ELF-1 (cell line): ENCODE results near the gene SNX25.
A peak's percentile ranks its signal among the peaks of the same experiment; 100 is the strongest.
"Not testable (repeated sequence)": the region's sequence is repeated elsewhere in the genome, so short reads cannot be mapped to it uniquely, and the experiment has no call there.

Experiments
- DNase-seq: peaks from one replicate; pipeline ENCODE4 v3.0.0-alpha.2; 2016; ENCODE audit warnings: low read depth, low spot score

SNX25 gene

DNA sequence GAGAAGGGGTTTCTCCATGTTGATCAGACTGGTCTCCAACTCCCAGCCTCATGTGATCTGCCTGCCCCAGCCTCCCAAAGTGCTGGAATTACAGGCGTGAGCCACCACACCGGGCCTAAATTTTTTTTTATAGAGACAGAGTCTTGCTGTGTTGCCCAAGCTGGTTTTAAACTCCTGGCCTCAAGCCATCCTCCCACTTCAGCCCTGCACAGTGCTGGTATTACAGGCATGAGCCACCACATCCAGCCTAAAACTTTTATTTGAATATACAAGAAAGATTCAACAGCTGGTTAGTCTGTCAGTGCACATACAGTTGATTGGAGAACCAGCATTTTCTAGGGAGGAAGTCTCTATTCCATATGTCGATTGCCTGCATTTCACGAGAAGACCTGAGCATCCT lies 95.1 kb downstream of the SNX25 start:
- DNase-seq: no peak

DNA sequence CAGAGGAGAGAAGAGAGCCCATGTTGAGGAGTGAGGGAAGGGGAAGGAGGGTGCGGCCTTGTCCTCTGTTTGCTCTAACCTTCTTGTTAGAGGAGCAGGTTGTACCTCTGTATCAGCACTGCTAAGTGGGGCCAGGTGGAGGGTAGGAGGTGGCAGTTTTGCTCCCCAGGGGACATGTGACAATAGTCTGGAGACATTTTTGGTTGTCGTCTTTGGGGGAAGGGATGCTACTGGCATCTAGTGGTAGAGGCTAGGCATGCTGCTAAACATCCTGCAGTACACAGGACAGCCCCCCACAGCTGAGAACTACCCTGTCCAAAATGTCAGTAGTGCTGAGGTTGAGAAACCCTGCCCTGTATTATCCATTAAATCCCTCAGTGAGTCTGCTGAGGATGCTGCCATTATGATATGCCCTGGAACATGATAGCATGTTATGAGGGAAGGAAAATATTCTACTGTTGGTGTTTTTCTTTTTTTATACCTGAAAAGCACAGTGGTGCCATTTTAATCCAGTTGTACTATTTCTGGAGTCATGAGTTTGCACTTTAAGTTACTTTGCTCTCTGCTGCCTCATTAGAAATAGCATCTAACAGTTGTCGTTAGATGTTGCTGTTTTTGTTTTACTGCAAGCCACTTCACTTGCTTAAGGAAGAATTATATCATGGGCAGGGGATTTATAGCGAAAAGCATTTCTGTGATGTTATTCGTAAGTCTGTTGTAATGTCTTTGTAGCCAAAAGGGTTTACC lies 95.7 kb downstream of the SNX25 start:
- peak; percentile 72 for DNase-seq

DNA sequence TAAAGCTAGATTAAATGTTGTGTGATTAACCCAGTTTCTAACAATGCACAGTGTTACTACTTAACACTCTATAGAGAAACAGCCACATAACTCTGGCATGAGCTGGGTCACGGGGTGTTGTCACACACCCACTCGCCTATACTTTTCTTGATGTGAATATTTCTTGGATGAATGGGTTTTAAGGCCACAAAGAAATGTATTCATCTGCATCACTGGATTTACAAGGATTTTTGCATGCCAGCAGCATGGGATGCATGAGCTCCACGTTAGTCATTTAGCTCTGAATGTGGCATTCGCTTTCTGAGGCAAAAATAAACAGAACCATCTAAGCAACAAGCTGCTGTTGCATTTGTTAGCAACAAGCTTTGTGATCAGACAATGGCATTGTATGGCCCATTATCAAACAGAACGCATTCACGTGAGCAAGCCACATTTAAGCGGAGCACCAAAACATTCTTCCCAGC lies 96.6 kb downstream of the SNX25 start:
- peak; percentile 26 for DNase-seq

DNA sequence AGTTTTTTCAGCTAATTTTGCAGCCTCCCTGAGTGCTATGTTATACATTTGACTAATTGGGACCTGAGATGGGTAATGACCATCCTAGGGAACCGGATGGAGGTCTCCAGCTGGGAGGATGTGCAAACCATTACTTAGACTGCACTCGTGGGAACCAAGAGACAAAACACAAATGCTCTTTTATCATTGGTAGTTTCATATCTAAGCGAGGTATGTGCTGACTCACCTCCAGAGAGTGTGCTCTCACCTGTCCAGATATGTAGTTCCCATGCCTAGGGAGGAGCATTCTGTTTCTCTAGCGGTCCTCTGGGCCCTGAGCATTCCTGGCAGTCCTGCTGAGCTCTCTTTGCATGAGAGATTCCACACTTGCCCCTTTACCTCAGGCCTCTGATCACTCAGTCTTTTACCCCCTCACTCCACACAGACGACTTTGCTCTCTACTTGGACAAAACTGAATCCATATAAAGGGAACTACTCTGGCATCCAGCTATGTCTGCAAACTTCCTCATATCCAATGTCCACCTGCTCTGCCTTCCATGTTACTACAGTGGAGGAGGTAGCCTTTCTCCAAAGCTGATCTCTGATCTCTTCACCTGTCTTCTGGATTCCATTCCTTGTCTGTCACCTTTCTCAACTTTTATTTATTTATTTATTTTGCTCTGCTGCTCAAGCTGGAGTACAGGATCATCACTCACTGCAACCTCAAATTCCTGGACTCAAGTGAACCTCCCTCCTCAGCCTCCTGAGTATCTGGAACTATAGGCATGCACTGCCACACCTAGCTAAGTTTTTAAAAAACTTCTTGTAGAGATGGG lies 97.9 kb downstream of the SNX25 start:
- peak; percentile 26 for DNase-seq

DNA sequence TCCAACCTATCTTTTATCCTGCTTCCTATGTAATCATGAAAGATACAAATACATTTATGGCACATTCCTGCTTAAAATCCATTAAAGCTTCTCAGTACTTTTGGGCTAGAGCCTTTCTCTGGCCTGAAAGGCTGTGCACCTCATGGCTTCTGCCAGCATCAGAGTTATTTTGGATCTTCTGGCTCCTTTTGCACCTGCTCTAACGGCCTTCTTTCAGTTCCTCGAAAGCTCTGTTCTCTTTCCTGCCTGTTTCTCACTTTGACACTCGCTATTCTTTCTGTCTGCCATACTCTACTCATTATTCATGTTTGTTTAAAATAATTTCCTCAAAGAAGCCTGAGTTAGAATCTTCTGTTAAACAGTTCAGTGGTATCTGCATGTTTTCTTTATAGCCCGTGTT lies 100.4 kb downstream of the SNX25 start:
- no peak for DNase-seq

DNA sequence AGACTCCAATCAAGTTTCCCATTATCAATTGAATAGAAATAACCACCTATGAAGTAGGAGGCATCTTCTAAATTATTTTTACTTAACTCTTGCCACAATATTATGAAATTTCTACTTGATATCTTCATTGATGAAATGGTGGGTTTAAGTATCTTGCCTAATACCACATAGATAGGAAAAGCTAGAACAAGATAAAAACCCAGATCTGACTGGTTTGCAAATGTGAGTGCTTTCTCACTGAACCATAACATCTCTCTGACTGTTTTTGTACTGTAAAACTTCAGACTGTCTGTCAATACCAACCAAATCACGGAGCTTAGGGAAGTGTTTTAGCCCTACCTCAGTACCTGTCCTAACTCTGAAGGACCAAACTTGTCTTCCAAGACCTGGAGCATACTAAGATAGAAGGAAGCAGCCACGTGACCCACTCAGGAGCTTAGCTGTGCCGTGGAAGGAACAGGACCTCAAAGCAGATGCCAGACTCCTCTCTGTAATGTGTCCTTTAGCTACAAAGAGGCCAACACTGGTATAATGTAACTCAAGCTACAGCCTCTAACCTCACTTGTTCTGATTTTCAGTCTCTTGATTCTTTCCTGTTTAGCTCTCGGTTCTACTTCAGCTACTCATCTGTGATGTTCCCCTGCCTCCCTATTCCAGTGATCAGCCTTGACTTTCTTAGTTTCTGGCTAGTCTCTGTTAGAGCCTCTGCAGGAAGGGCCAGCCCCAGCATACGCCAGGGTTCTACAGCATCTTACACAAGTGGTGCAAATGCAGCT lies 101.9 kb downstream of the SNX25 start:
- DNase-seq: no peak

DNA sequence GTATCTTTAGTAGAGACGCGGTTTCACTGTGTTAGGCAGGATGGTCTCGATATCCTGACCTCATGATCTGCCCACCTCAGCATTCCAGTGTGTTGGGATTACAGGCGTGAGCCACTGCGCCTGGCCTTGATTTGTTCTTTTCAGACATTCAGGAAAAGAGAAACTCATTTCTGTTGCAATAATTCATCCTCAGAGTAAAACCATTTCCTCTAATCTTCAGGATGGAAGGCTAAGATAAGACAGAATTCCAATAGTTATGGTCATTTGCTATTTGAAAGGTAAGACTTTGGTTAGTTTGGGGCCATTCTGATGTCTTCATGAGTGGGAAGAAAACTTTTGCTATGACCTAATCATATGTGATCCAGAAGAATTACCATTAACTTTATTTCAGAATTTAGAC lies 103.3 kb downstream of the SNX25 start:
- no peak for DNase-seq

DNA sequence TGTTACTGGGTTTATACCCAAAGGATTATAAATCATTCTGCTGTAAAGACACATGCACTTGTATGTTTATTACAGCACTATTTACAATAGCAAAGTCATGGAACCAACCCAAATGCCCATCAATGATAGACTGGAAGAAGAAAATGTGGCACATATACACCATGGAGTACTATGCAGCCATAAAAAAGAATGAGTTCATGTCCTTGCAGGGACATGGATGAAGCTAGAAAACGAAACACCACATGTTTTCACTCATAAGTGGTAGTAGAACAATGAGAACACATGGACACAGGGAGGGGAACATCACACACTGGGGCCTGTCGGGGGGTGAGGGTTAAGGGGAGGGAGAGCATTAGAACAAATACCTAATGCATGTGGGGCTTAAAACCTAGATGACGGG lies 108.1 kb downstream of the SNX25 start:
- DNase-seq: not testable (repeated sequence)

DNA sequence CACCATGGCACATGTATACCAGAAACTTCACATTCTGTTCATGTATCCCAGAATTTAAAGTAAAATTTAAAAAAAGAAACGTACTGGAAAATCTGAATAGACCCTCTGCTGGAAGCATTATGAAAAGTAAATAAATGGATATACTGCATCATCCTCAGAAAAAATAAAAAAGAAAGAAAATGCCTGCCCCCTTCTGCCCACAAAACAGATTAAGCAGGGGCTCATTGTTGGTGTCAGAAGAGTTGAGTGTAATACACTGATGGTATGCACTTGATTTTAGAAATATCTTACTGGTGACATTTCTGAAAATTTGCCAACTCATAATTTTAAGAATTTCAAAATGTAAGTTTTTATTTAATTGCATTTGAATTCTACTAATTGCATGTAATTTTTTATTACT lies 108.5 kb downstream of the SNX25 start:
- no peak for DNase-seq

DNA sequence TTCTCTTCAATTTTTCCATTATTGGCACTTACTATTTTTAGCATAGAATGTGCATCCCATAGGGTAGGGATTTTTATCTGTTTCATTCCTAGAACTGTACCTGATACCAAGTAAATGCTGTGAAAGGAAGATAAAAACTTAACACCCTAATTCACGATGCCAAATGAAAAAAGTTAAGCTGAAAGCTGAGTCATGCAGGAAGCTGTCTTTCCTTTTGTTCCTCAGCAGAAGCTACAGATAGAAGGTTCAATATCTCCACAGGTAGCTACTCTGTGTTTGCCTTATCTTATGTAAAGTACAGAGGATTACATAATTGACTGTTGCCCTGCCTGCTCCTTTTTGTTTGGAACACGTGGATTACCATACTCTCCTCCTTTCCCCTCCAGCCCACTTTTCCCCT lies 109.3 kb downstream of the SNX25 start:
- peak; percentile 27 for DNase-seq

DNA sequence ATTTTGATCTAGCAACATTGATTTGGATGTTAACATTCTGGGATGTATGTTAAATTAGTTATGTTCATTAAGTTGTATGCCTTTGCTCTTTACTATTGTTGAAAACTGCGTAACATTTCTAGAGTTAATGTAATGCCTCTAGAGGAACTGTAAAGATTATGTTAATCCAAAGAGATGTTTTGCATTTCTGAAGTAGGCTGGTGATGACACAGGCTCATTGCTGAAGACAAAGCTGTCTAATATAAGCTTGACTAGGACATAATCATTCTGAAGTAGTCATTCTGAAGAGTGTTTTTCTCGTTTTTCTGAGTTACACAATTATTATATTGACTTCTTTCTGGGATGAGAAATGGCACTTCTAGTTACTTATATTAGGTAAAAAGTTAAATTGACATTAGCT lies 113.4 kb downstream of the SNX25 start:
- no peak for DNase-seq

DNA sequence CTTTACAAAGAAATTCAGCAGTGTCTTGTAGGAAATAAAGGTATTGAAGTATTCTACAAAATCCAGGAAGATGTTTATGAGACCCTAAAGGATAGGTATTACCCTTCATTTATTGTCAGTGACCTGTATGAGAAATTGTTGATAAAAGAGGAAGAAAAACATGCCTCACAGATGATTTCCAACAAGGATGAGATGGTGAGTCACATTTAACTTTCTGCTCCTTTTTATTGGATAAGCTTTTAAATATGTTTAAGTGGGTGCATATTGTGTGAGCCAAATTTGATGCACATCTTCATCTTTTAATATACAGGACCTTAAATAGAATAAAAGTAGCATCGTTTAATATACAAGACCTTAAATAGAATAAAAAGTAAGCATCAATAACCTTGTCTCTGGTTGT lies 114.2 kb downstream of the SNX25 start:
- DNase-seq: no peak

DNA sequence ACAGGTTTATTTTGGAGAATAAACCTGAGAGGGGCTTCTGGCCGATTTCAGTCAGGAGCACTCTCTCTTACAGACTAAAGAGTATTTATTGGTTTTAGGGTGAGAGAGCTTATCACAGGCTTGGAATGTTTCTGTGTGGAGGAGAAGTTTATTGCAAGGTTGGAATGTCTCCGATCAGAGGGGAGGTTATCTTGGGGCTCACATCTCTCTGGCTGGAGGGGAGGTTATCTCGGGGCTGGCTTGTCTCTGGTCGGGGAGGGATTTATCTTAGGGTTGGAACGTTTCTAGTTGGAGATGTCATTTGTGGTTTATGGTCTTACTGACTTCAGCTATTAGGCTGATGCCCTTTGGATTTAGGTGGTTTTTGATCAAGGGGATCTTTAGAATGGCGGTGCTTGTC lies 115.0 kb downstream of the SNX25 start:
- DNase-seq: peak; percentile 24

DNA sequence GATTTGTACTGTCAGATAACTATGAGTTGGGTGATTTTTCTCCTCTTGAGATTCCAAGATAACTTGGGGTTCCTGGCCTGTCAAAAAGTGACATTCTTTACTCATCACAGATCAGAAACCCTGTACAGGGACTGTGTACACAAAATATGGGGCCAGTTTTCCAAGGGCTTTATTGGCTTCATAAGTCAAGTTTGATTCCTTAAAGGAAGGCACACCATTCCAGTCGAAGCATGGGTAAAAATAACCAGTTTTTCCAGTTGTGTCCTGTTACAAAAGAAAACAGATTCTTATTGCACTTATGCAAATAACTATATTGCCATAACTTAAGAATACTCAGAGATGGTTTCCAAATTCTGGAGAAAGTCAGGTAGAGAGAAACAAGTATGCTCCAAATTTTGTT lies 116.3 kb downstream of the SNX25 start:
- not testable (repeated sequence) for DNase-seq

DNA sequence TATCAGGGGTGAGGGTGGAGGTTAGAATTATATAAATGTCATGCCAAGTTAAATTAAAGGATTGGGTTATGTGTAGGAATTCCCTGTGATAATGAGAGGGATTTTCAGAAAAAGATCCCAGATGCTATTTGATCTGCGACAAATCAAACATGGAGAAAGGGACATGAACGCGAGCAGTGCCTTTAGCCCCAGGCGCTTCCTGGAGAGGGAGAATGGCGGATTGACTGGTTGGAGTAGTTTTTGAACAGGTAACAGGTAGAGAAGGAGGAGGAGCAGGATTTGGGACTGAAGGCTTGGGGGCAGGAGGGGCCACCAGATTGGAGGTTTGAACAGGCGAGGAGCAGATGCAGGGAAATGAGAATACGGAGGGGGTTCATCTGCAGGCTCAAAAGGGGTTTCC lies 119.2 kb downstream of the SNX25 start:
- peak; percentile 35 for DNase-seq

DNA sequence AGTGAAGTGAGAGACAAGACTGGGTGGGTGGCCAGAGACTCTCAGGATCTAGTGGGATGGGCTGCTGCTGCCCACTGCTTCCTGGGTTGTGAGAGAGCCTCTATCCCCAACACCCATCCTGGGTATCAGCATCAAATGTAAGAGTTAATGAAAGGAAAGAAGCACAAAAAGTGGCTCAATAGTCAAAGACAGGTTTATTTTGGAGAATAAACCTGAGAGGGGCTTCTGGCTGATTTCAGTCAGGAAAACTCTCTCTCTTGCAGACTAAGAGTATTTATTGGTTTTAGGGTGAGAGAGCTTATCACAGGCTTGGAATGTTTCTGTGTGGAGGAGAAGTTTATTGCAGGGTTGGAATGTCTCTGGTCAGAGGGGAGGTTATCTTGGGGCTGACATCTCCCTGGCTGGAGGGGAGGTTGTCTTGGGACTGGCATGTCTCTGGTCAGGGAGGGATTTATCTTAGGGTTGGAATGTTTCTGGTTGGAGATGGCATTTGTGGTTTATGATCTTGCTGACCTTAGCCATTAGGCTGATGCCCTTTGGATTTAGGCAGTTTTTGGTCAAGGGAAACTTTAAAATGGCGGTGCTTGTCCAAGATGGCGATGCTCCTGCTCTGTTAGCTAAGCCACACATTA lies 120.6 kb downstream of the SNX25 start:
- DNase-seq: peak; percentile 59

DNA sequence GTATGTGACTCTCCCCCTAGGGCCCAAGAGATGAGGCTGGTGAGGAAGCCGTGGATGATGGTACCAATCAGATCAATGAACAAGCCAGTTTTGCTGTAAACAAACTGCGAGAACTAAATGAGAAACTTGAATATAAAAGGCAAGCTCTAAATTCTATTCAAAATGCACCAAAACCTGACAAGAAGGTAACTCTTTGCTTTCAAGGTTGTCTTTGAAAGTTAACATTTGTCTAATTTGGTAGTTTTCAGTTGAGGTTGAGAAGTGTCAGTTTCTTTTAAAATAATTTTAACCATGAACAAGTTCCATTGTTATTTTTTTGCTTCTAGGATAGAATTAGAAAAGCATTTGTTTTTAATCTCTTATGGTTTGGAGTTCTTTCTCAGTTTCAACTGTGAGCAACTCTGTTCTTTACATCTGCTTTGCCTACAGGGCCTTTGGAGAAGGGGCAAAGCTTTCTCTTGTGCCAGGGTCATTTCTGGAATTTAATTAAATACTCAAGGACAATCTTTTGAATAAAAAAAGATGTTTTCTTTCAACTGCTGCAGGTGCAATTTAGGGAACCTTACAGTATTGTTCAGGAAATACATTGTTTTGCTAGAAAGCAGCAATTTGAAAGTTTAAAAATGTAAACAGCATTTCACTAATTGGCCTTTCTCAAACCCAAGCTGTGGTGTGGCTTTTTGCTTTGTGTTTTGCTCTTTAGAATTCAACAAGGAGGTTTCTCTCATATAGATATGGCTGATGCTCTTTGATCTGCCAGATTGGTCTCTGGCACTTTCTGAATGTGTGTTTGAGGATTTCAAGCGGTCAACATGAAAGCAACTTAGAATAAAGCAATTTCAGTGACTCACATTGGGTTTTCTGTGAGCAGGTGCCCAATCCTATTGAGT lies 123.4 kb downstream of the SNX25 start:
- DNase-seq: no peak

DNA sequence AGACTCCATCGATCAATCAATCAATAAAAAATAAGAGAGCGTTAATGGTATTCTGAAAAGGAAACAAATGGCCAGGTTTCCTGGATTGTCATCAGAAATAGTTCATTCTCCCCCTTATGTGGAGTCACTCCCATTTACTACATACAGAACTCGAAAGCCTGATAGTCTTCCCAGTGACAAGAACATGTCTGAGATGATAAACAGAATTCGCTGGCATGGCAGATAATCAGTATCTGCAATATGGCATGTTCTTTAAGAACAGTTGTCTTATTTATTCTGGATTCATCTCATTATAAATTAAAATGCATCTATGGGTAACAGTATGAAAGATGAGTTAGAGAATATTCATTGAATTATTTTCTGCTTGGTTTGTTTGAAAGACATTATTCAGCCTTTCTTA lies 124.9 kb downstream of the SNX25 start:
- no peak for DNase-seq

DNA sequence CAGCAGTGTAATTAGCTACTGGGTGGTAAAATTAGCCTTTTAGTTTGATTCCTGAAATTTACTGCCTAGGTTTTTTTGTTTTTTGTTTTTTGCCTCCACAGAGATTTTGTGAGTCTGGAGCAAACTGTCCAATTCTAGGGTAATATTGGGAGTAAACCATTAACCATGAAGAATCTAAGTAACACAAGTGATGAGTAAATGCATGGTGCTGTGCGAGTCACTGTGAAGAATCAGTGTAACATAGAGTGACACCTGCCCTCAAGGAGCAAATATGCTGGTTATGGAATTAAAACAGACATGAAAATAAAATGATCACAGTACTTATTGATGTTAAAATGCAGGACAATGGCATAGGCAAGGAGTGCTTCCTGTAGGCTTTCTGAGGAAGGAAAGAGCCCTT lies 126.2 kb downstream of the SNX25 start:
- DNase-seq: no peak

DNA sequence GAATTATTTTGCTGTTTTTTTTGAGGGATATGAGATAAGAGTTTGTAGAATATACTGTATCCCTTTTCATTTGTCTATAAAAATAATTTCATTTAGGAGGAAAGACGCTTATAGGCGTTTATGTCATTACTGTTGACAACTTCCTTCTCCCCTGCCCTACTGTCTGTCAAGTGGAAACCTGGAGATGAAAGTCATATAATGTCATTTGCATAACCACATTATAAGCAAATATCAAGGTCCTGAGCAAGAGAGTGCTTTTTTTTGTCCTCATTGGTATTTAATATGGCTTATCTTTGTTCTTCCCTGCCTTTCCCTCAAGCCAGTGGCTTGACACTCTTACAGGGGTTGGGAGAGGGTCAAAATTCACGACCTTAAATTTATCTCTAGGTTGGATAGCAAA lies 130.5 kb downstream of the SNX25 start:
- no peak for DNase-seq

DNA sequence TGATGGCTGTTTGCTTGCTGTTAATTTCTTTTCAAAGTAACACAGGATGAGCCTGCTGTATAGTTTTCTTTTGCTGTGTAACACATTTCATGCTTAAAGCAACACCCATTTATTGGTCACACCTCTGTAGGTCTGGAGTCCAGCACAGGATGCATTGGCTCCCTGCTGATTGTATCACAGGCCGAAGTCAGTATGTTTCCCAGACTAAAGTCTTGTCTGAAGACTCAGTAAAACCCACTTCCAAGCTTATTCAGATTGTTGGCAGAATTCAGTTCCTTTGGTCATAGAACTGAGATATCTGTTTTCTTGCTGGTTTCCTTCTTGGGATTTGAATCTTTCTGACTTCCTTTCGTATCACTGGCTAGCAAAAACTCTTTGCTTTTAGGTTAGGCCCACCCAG lies 132.0 kb downstream of the SNX25 start:
- no peak for DNase-seq
